Naive B cell (primary cell): ENCODE data around the gene CFB. TPM values are rescaled to one million over a fixed set of nuclear protein-coding genes. Genes with fewer than 3 reads are reported as not detected.
A peak's percentile ranks its signal among the peaks of the same experiment; 100 is the strongest.
"Not testable (repeated sequence)": the region's sequence is repeated elsewhere in the genome, so short reads cannot be mapped to it uniquely, and the experiment has no call there.

Experiments used
- ATAC-seq, 2 donors: fragments of 150-1000 bp; cut with Tn5 transposase; 2 replicates each; pipeline ENCODE4 v1.10.0; 2021; ENCODE audit warnings: low read depth in 2 of 2, mild to moderate bottlenecking in 2 of 2, moderate library complexity in 2 of 2
- DNase-seq: peaks from one replicate; pipeline ENCODE4 v3.0.0; 2022
- H3K27ac Mint-ChIP-seq, 6 donors: one replicate each; pipeline ENCODE4 v1.8.0; 2020 to 2022; ENCODE audit warnings: mild to moderate bottlenecking in 6 of 6, mixed read lengths in 6 of 6, moderate library complexity in 5 of 6, inconsistent platforms in 2 of 6
- H3K27me3 Mint-ChIP-seq, 3 donors: one replicate each; pipeline ENCODE4 v1.8.0; 2021 to 2022; ENCODE audit warnings: mixed read lengths in 3 of 3, mild to moderate bottlenecking in 1 of 3
- H3K36me3 Mint-ChIP-seq, 2 donors: one replicate each; pipeline ENCODE4 v1.8.0; 2020 to 2022; ENCODE audit warnings: mixed read lengths in 2 of 2, inconsistent platforms in 1 of 2, mild to moderate bottlenecking in 1 of 2
- H3K4me1 Mint-ChIP-seq, 3 donors: one replicate each; pipeline ENCODE4 v1.8.0; 2020 to 2022; ENCODE audit warnings: mixed read lengths in 3 of 3, inconsistent platforms in 1 of 3, mild to moderate bottlenecking in 1 of 3, moderate library complexity in 1 of 3
- H3K4me3 Mint-ChIP-seq, 8 donors: one replicate each; pipeline ENCODE4 v1.8.0; 2020 to 2022; ENCODE audit warnings: mild to moderate bottlenecking in 8 of 8, mixed read lengths in 8 of 8, moderate library complexity in 8 of 8, inconsistent platforms in 2 of 8
- H3K9me3 Mint-ChIP-seq, 7 donors: one replicate each; pipeline ENCODE4 v1.8.0; 2020 to 2022; ENCODE audit warnings: mixed read lengths in 7 of 7, mild to moderate bottlenecking in 5 of 7, inconsistent platforms in 2 of 7, moderate library complexity in 1 of 7
- polyA plus RNA-seq, 6 donors: library from polyadenylated mRNA; unstranded; fragments of 300-500 nt; fragmentation: Illumina TruSeq; gene quantifications; one replicate each; pipeline ENCODE4 v1.2.3, GENCODE V29; 2021; ENCODE audit warnings: low read depth in 6 of 6

CFB gene
- polyA plus RNA-seq, 6 donors from 2014 or later = 0.68 to 1.6 (median 1.1) TPM; not detected in 2

- H3K36me3 Mint-ChIP-seq = peaks cover 0 to 16% of the 10 kb centered on the region in 2 donors
- no peaks in the 10 kb centered on the region for H3K9me3 Mint-ChIP-seq
- DNase-seq (peak; percentile 99), ATAC-seq (peak; percentile 82 to 86)
- H3K4me1 Mint-ChIP-seq = peaks cover 30 to 48% (median 46%) of the 10 kb centered on the region in 3 donors
- peak within 1 kb of the TSS; percentile 100 for H3K27ac Mint-ChIP-seq
- peak within 1 kb of the TSS; percentile 88 to 100 (median 98) for H3K4me3 Mint-ChIP-seq
- no peaks in the 10 kb centered on the region for H3K27me3 Mint-ChIP-seq
Observed at GRCh38 chr6:31971993-31972708, 26.3 kb downstream of the CFB start, which contains the start of gene DXO. TSS of gene DXO (minus strand) at chr6:31972138. CDS start at chr6:31971675, 463 bp downstream.

- no peak for ATAC-seq
Observed at GRCh38 chr6:31972709-31973350, 26.9 kb downstream of the CFB start.

GRCh38 chr6:31976065-31976464 is 30.2 kb downstream of the CFB start:
- H3K27me3 Mint-ChIP-seq, H3K27ac Mint-ChIP-seq, ATAC-seq, H3K36me3 Mint-ChIP-seq, H3K4me3 Mint-ChIP-seq, H3K9me3 Mint-ChIP-seq, DNase-seq: not testable (repeated sequence)
- H3K4me1 Mint-ChIP-seq = peaks cover 23 to 30% (median 27%) of the 10 kb centered on the region in 3 donors

More at GRCh38 chr6:31972709-31973350, 26.9 kb downstream of the CFB start:
- H3K9me3 Mint-ChIP-seq = no peaks in the 10 kb centered on the region
- no peaks in the 10 kb centered on the region for H3K27me3 Mint-ChIP-seq
- no peak for DNase-seq
- H3K27ac Mint-ChIP-seq = peak overlapping the region; percentile 100
- peaks cover 30 to 44% (median 44%) of the 10 kb centered on the region in 3 donors for H3K4me1 Mint-ChIP-seq
- peaks cover 0 to 9% of the 10 kb centered on the region in 2 donors for H3K36me3 Mint-ChIP-seq
- peak overlapping the region; percentile 88 to 100 (median 98) for H3K4me3 Mint-ChIP-seq

- peaks cover 0 to 7% of the 10 kb centered on the region in 2 donors for H3K36me3 Mint-ChIP-seq
- H3K27ac Mint-ChIP-seq = peak overlapping the region in 1 of 6 donors; percentile 26
- no peak for DNase-seq
- peaks cover 10 to 12% (median 12%) of the 10 kb centered on the region in 3 donors for H3K4me1 Mint-ChIP-seq
- ATAC-seq = no peak
- H3K4me3 Mint-ChIP-seq = peak overlapping the region in 1 of 8 donors; percentile 33
- H3K27me3 Mint-ChIP-seq = no peaks in the 10 kb centered on the region
- H3K9me3 Mint-ChIP-seq = no peaks in the 10 kb centered on the region
Observed at GRCh38 chr6:31977816-31978431, 32.0 kb downstream of the CFB start.

GRCh38 chr6:31978831-31979230 is 32.9 kb downstream of the CFB start:
- Mint-ChIP-seq H3K4me1 (peaks cover 4 to 7% (median 5%) of the 10 kb centered on the region in 3 donors), H3K36me3 (peaks cover 0 to 7% of the 10 kb centered on the region in 2 donors), H3K4me3 (no peak overlapping the region)

GRCh38 chr6:31979238-31979898 is 33.5 kb downstream of the CFB start:
- no peak for DNase-seq
- Mint-ChIP-seq H3K36me3 (peaks cover 0 to 7% of the 10 kb centered on the region in 2 donors), H3K27ac (no peak overlapping the region), H3K9me3 (no peaks in the 10 kb centered on the region), H3K4me1 (peaks cover 0 to 7% (median 4%) of the 10 kb centered on the region in 3 donors), H3K4me3 (peak overlapping the region in 1 of 8 donors; percentile 3), H3K27me3 (no peaks in the 10 kb centered on the region)
- no peak for ATAC-seq

More at GRCh38 chr6:31978831-31979230, 32.9 kb downstream of the CFB start:
- no peaks in the 10 kb centered on the region for H3K9me3 Mint-ChIP-seq
- DNase-seq = no peak
- H3K27ac Mint-ChIP-seq = peak overlapping the region in 1 of 6 donors; percentile 92
- no peak for ATAC-seq
- no peaks in the 10 kb centered on the region for H3K27me3 Mint-ChIP-seq

- H3K27ac Mint-ChIP-seq = not testable (repeated sequence)
Observed at GRCh38 chr6:31980195-31980876, 34.4 kb downstream of the CFB start.

GRCh38 chr6:31980998-31981397 is 35.1 kb downstream of the CFB start:
- H3K27me3 Mint-ChIP-seq, H3K4me3 Mint-ChIP-seq, ATAC-seq, H3K27ac Mint-ChIP-seq, H3K4me1 Mint-ChIP-seq, H3K9me3 Mint-ChIP-seq, H3K36me3 Mint-ChIP-seq, DNase-seq: not testable (repeated sequence)

More at GRCh38 chr6:31980195-31980876, 34.4 kb downstream of the CFB start:
- not testable (repeated sequence) for DNase-seq, H3K4me1 Mint-ChIP-seq, H3K27me3 Mint-ChIP-seq, H3K36me3 Mint-ChIP-seq, H3K9me3 Mint-ChIP-seq, ATAC-seq, H3K4me3 Mint-ChIP-seq

- not testable (repeated sequence) for ATAC-seq, H3K4me3 Mint-ChIP-seq, H3K4me1 Mint-ChIP-seq
Observed at GRCh38 chr6:31981744-31982143, 35.8 kb downstream of the CFB start, which contains the start of gene C4A. TSS of gene C4A (plus strand) at chr6:31982057. CDS start at chr6:31982108, 51 bp downstream.

GRCh38 chr6:31989363-31989762 is 43.5 kb downstream of the CFB start:
- not testable (repeated sequence) for H3K36me3 Mint-ChIP-seq, H3K4me1 Mint-ChIP-seq, H3K27me3 Mint-ChIP-seq, DNase-seq, ATAC-seq, H3K27ac Mint-ChIP-seq, H3K4me3 Mint-ChIP-seq, H3K9me3 Mint-ChIP-seq

More at GRCh38 chr6:31981744-31982143, 35.8 kb downstream of the CFB start, which contains the start of gene C4A:
- H3K27me3 Mint-ChIP-seq, DNase-seq, H3K27ac Mint-ChIP-seq, H3K36me3 Mint-ChIP-seq, H3K9me3 Mint-ChIP-seq: not testable (repeated sequence)

- ATAC-seq = not testable (repeated sequence)
Observed at GRCh38 chr6:31994421-31994820, 48.5 kb downstream of the CFB start.

GRCh38 chr6:31996385-31996784 is 50.5 kb downstream of the CFB start:
- H3K27ac Mint-ChIP-seq = peak overlapping the region in 2 of 6 donors; percentile 29 to 63
- H3K36me3 Mint-ChIP-seq, ATAC-seq, DNase-seq, H3K9me3 Mint-ChIP-seq, H3K27me3 Mint-ChIP-seq, H3K4me1 Mint-ChIP-seq, H3K4me3 Mint-ChIP-seq: not testable (repeated sequence)

More at GRCh38 chr6:31994421-31994820, 48.5 kb downstream of the CFB start:
- H3K27ac Mint-ChIP-seq, H3K36me3 Mint-ChIP-seq, H3K27me3 Mint-ChIP-seq, DNase-seq, H3K4me1 Mint-ChIP-seq, H3K4me3 Mint-ChIP-seq, H3K9me3 Mint-ChIP-seq: not testable (repeated sequence)
